HG03521 (cell line): ENCODE data around the gene ZNF362.

Experiments
- ATAC-seq: cut with Tn5 transposase; IDR thresholded peaks from one replicate; pipeline ENCODE4 v1.9.1; 2021; ENCODE audit warnings: mild to moderate bottlenecking, moderate library complexity; ENCODE audit not compliant: unreplicated experiment

ZNF362 gene

DNA sequence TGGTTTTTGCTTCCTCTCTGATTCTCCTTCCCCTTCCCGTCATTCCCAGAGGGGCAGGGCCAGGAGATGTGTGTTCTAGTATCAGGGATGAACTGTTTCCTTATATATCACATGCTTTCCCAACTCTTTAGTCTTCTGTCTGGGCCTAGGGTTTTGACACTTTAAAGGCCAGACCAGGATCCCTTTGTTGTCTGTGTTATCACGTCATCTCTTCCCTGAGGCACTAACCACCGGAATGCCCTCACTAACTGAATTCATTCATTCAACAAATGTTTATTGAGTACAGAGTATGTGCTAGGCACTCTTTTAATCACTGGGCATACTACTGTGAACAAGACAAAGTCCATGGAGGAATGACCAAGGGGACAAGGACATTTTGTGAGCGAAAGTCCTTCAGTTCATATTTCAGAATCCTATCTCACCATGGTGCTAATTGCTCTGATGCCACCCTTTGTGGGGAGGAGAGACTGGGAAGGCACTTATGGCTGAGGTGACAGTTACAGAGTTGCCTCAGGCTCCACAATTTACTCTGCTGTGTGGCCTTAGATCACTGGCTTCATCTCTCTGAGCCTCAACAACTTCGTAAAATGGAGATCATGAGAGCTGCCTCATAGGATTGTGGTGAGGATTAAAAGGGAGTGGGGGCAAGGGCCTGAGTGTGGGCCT is 12.0 kb upstream of the ZNF362 start:
- no peak for ATAC-seq

DNA sequence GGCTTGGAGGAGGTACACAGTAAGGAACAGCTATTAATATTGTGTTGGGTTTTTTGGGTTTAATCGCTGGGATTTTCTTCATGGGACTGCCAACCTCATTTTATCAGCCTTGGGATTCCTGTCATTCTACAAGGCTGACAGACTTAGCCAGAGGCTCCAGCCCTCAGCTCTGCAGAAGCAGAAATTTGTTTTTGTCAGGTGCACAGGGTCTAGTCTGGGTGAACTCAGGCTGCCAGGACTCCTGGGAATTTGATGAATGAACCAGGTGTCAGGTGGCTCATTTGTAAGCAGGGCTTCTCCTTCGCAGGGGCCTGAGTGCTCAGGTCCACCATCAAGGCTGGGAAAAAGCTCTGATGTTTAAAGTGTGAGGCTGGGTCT is 11.5 kb upstream of the ZNF362 start:
- no peak for ATAC-seq

DNA sequence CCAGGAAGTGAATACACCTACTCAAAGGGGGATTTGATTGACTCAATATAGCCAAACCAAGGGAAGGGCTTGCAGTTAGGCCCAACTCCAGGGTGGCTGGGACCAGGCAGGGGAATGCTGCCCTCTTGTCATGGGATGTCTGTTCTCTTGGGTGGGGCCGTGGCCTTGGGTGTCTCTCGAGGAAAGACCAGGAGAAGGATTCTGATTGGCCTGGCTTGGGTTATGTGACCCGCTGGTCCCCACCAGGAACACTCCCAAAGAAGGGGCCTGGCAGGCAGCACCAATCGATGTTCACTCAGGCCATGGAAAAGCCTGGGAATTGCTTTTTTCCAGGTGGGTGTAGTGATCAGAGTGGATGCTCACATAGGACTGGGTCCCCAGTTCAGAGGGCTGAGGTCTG is 10.1 kb upstream of the ZNF362 start:
- ATAC-seq: no peak

DNA sequence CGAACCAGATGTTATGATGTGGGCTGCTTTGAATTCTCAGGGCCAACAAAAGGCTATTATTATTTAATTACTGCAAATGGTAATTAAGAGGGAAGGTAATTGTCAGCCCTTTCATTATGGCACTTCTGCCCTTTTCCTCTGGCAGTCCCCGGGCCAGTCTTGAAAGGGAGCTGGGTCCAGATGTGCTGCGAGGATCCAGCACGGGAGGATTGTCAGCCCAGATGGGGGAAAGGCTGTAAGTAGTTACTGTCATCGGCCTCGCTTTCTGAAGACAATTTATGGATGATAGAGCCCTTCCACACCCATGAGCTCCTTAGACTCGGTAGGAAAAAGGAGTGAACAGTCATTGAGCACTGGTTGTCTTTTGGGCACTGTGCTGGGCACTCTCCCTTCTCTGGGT is 8.7 kb upstream of the ZNF362 start:
- no peak for ATAC-seq

DNA sequence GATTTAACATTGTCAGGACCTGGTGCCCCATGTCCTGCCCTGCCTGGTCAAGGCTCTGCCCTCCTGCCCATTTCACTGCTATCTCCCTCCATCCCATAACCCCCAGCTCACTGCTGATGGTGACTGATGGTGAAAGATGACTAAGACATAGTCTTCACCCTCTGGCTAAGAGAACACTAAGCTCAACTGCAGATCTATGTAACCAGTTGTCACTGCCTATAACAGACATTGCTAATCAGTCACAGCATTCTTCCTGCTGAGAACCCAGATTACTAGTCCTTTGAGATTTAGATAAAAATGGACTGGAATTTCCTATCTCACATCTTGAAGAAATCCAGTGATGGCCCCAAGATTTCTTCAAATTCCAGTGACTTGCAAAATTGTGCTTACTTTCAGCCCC is 8.0 kb upstream of the ZNF362 start:
- no peak for ATAC-seq

DNA sequence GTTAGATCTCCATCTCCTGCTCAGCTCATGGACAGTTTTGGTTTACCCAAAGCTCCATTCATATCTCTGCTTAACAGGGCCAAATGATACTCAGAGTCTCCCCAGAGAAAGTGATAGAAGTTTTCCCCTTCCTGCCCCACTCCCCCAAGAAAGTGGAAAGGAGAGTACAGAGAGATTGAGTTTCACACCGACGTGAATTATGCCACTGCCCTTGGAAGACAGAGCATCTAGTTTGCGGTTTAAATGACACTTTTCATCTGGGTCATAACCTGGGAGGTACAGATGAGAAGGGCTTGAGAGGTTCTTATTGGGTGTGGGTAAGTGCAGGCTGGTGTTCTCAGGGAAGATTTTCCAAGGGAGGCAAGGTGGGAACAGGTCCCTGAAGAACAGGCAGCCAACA is 6.9 kb upstream of the ZNF362 start:
- no peak for ATAC-seq

DNA sequence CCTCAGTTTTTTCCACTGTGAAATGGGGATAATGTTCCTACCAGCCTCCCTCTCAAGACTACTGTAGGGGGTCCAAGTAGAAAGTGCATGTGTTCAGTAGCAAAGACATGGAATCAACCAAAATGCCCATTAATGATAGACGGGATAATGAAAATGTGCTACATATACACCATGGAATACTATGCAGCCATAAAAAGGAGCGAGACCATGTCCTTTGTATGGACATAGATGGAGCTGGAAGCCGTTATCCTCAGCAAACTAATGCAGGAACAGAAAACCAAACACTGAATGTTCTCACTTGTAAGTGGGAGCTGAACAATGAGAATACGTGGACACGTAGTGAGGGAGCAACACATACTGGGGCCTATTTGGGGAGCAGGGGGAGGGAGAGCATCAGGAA is 6.1 kb upstream of the ZNF362 start:
- no peak for ATAC-seq

DNA sequence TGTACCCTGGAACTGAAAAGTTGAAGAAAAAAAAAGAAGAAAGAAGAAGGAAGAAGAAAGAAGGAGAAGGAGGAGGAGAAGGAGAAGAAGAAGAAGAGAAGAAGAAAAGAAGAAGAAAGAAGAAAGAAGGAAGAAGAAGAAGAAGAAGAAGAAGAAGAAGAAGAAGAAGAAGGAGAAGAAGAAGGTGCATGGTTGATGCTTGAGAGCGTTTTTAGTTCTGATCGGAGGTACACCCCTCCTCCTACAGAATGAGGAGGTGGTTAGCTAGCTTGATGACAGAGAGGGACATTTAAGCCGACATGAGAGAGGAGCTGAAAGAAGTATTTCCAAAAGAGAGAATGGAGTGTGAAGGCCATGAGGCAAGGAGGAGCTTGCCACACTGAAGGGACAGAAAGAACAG is 5.6 kb upstream of the ZNF362 start:
- no peak for ATAC-seq

DNA sequence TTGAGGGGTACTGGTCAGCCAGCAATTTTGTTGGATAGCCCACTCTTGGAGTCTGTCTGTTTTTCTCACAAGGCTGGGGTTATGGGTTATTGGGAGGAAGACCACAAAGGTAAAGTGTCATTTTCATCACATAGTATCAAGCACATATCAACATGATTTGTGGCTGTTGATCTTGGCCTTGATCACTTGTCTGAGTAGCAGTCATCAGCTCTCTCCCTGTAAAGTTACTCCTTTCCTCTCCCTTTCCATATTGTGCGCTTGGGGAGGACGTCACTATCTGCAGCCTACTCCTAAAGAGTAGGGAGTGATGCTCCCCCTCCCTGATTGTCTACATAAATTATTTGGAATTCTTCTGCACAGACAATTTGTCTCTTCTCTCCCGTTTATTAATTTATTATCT is 1.8 kb upstream of the ZNF362 start:
- ATAC-seq: no peak

DNA sequence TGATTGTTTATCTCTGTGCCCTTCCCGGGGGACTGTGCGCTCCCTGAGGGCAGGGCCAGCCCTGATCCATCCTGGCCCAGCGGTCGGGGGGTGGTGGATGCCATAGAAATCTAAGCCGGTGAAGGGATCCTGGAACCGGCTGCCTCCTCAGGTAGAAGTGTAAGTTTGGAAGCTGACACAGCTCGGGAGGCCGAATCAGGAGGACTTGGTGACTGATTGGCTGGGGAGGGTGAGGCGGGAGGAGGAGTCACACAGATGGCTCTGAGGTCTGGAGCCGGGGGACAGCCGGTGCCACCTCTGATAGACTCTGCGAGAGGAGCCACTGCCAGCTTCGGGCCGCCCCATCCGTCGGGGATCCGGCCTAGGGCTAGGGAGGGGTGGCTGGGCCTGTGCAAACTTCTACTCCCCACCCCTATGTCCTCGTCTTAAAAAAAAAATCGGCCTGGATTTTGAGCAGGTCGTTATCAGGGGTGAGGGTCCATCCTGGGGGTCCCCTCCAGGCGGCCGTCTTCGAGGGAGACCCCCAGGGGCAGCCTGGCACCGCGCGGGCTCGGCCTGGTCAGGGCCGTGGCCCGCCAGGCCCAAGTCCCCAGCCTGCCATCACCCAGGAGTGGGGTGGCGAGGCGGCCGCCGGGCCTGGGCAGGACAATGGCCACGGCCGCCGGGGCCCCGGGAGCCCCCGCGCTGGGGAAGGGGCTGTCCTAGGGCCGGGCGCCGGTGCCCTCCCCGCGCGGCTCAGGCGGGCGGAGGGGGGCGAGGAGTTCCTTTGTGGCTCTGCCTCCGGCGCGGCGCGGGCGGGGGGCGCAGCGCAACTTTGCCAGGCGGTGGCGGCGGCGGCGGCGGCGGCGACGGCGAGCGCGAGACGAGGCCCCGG is 708 bp upstream of the ZNF362 start:
- peak; percentile 29 for ATAC-seq

DNA sequence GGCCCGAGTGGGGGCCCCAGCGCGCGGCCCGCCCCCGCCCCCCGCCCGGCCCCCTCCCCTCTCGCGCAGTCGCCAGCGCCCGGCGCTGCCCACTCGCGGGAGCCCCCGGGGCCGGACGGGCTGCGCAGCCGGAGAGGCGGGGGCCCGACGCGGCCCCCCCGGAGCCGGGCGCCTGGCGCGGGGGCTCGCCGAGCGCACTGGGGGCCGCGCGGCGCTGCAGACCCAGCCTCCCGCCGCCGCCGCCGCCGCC is 146 bp upstream of the ZNF362 start:
- ATAC-seq: peak; percentile 20

DNA sequence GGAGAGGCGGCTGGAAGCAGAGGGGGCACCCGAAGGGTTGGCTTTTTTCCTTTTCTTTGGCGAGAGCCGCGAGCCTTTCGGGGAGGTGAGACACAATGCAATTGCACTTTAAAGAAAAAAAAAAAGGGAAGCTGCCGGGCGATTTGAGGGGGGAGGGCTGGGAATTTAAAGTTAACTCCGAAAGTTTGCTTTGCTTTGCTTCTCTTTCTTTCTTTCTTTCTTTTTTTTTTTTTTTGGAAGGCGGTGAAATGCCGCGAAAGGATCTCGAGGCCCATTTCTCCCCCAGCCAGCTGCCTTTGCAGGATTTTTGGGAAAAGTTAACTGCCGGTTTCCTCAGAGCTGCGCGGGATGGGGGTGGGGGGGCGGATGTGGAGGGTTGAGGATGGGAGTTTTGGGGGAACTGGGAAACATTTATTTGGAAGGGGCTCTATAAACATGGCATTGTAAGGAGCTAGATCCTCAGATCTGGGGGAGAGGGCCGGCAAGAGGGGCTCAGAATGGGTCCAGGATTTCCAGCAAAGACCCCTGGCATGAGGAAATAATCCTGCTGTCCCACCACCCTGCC is 997 bp downstream of the ZNF362 start:
- no peak for ATAC-seq

DNA sequence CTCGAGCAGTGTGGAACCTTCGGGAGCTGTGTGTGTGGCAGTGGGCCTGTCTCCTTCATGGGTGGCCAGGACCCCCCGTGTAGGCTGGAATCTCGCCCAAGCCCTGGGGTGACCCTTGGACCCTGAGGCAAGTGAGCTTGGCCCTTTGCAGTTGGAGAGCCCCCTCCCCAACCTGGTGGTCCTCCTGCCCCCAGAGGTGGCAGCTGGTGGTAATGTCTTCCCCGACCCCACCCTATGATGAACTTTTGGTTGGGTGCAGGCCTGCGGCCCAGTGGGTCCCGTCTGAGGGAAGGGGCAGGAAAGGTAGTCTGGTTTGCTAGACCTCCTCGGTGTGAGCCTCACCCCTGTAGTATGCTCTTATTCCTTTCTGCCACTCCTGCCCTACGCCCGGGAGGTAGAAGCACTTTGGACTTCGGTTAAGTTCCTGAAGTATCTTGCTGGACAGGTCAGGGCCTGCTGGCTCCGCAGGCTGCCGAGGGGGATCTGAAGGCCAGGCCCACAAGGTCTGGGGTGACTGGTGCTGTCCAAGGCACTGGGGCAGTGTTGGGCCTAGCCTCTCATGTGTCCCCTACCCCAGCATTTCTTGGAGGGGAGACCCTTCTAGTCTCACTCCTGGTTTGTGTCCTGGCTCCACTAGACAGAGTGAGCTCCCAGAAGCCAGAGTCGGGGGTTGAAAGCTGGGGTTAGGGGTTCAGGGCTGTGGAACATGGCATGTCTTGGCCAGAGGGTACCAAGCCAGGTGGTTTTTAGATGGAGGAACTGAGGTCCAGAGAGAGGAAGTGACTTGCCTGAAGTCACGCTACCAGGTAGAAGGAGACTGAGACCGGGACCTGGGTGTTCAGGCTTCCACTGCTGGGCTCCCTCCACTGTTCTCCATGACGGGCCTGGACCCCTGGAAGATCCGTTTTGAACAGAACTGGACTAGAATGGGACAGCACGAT is 1.8 kb downstream of the ZNF362 start:
- no peak for ATAC-seq

DNA sequence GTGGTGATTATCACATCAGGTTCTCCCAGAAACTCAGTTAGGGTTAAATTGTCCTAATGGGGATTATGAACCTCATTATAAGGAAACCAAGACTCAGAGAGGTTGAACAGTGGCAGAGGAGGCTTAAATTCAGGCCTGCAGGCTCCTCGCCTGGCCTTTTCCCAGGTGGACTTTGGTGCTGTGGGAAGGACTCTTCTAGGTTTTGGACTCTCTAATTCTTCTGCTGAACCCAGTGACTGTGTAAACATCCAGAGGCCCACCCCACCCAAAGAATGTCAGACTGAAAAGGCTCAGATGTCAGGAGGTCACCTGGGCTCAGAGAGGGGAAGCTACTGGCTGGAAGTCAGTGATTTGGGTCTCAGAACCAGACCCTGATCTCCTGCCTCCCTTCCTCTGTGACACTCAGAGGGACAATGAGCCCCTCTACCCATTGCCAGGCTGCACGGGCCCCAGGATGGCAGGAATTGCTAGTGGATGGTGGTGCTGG is 2.5 kb downstream of the ZNF362 start:
- ATAC-seq: no peak

DNA sequence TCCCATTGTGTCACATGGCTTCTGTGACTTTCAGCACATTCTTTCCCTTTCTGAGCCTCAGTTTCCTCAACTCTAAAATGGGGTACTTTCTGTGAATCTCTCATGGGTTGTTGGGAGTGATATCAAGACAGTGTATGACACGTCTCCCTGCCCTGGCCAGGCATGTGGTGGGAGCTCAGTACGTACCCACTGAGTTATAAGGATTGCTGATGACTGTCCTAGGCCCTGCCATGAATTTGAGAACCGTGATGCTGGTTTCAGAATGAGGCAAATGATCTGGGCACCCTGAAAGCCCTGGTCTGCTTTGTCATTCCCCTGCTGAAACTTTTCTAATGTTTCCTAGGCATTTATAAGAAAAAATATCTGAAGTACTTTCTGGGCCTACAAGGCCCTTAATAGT is 3.6 kb downstream of the ZNF362 start:
- ATAC-seq: no peak

DNA sequence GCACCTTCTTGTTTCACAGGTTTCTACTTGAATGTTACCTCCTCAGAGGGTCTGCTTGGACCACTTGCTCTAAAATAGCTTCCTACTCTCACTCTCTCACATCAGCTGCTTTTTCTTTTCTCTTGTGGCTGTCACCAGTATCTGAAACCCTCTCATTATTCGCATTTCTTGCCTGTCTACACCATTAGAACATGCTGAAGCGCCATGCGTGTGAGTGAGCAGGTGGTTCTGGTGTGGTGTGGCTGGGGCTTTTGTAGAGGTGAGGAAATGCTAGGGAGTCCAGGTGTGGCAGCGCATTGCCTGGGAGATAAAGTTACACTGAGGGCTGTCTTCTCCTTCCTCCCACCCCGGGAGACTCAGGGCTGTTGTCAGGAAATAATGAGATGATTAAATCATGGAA is 4.1 kb downstream of the ZNF362 start:
- no peak for ATAC-seq

DNA sequence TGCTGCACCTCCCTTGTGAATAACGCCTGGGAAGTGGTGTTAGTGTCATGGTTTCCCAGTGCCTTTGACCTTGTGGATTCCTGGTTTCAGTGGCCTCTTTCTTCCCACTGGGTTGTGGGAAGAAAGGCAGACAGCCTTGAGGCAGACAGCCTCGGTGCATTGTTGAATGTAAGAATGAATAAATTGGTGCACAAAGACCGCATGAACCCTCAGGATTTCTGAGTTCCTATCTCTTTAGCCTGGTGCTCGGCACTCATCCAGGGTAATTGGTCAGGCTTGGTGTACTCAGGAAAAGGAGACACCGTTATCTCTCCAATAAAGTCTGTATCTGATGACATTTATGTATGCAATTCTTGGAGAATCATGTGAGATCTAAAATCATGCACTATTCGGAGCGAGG is 5.1 kb downstream of the ZNF362 start:
- ATAC-seq: no peak

DNA sequence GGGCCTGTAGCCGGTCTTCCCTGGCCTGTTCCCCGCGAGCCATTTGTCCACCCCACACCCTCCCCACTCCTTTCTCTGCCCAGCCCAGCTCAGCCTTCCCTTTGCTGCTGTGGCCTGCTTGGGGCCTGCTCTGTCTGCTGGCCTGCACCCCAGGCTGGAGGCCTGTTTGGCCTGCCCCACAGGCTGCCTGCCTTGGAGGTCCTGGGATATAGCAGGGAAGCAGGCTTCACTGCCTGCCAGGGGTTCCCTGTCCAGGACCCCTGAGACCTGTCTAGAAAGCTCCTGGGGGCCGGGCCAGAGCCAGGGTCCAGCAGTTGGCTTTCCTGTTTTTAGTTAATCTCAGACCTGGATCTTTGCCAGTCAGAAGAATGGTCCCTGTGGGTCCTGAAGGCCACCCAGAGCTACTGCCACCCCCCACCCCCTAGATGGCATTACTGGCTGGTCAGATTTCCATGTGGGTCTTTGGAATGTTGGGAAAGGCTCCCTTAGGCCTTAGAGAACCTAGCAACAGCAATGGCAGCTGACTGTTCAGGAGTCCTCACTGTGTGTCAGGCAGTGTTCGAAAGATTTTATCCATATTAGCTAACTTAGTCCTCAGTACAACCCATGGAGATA is 7.7 kb downstream of the ZNF362 start:
- no peak for ATAC-seq

DNA sequence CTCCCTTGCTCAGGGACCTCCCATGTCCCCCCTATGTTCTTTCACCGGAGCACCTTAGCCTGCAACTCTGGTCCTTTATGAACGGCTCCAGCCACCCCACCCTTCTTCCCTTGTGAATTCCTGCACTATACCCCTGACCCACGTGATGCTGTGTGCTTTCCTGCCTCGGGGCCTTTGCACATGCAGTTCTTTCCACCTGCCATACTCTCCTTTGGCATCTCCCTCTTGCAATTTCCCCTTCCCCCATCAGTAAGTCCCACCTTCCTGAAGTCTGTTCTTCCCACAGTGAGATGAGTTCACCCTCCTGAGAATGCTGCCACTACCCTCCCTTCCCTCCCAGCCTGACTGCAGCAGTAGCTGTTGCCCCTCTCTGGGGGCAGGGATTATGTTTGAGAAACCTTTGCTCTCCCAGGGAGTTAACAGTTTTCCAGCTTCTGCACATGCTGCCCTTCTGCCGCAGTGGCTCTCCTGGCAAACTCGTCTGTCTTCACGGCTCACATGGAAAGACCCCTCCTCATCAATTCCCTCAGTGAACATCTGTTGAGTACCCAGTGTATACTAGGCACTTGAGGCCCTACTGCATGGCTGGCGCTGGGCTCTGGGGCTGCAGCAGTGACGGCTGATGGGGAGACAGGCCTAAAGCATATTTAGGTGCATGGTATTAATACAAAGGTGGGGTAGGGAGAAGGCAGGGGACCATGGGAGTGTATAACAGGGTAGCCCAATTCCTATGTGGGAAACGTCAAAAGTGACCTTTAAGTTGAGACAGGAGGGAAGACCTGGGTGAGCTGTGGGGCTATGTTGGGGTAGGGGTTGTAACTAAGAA is 9.7 kb downstream of the ZNF362 start:
- no peak for ATAC-seq

DNA sequence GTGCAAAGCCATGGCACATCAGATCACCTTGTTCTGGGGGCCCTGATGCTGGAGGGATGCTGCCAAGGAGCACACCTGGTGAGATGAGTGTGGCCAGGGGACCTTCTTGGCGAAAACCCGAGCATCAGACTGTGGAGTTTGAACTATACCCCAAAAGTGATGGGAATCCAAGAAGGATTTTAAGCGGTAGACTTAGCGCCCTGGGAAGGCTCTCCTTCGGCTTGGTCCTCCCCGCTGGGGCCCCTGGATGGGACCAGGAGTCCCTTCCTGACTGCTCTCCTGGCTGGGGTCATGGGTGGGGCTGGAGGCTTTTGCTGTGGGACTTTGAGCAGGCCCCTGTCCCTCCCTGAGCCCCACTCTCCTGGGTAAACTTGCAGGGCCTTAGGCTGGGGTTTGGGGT is 10.5 kb downstream of the ZNF362 start:
- no peak for ATAC-seq
